Activated CD4-positive, alpha-beta T cell treated with anti-CD3 and anti-CD28 coated beads for 36 hours (primary cell): ENCODE data around the gene NLRP7. TPM values are rescaled to one million over a fixed set of nuclear protein-coding genes. Genes with fewer than 3 reads are reported as not detected.

Experiments
- total RNA-seq, 2 experiments: library from RNA; stranded (reverse); gene quantifications; one replicate each; pipeline ENCODE4 v1.2.3, GENCODE V29; 2021

NLRP7 gene
- total RNA-seq, 2 experiments from 2014 or later, result not detected

Other genes starting within 250 kb of the NLRP7 start
- not detected for gene KIR3DL3, start 223.1 kb downstream of the NLRP7 start, total RNA-seq
- not detected for gene KIR2DL3, start 209.0 kb downstream of the NLRP7 start, total RNA-seq
- not detected for gene KIR2DL1, start 177.7 kb downstream of the NLRP7 start, total RNA-seq
- not detected for gene KIR2DL4, start 143.9 kb downstream of the NLRP7 start, total RNA-seq
- gene KIR3DL1, start 131.1 kb downstream of the NLRP7 start, total RNA-seq, result not detected
- gene KIR2DS4, start 114.9 kb downstream of the NLRP7 start, total RNA-seq, result under 1 TPM; 0.11 to 0.14 TPM
- gene KIR3DL2, start 97.1 kb downstream of the NLRP7 start, total RNA-seq, result 1 to 10 TPM; 1.3 to 1.4 TPM
- not detected for gene FCAR, start 73.3 kb downstream of the NLRP7 start, total RNA-seq
- gene NCR1, start 41.4 kb downstream of the NLRP7 start, total RNA-seq, result not detected
- gene NLRP2, start 18.8 kb upstream of the NLRP7 start, total RNA-seq, result 1 to 10 TPM; 7.1 to 8.8 TPM
- under 1 TPM in 1 of 2 experiments, not detected in 1; 0.09 TPM for gene GP6, start 90.7 kb upstream of the NLRP7 start, total RNA-seq
- gene RDH13, start 115.6 kb upstream of the NLRP7 start, total RNA-seq, result 10 to 100 TPM; 11.9 to 12.8 TPM
- 1 to 10 TPM; 2.2 to 2.3 TPM for gene EPS8L1, start 128.3 kb upstream of the NLRP7 start, total RNA-seq
- 10 to 100 TPM; 66.1 to 69.8 TPM for gene PPP1R12C, start 170.1 kb upstream of the NLRP7 start, total RNA-seq
- under 1 TPM; 0.47 to 0.50 TPM for gene TNNT1, start 201.7 kb upstream of the NLRP7 start, total RNA-seq
- gene TNNI3, start 210.2 kb upstream of the NLRP7 start, total RNA-seq, result under 1 TPM in 1 of 2 experiments, not detected in 1; 0.32 TPM
- gene DNAAF3, start 219.1 kb upstream of the NLRP7 start, total RNA-seq, result under 1 TPM; 0.53 to 0.72 TPM
- gene SYT5, start 232.8 kb upstream of the NLRP7 start, total RNA-seq, result under 1 TPM in 1 of 2 experiments, not detected in 1; 0.37 TPM